Lung (tissue), 12 donors: ENCODE data around the gene SELENOS. TPM values are rescaled to one million over a fixed set of nuclear protein-coding genes. Genes with fewer than 3 reads are reported as not detected.

ENCODE experiments used
- ATAC-seq: fragments of 200-7000 bp; cut with Tn5 transposase; one replicate; pipeline ENCODE4 v1.9.1; 2020; ENCODE audit warnings: moderate number of reproducible peaks; ENCODE audit not compliant: insufficient read depth, low FRiP score
- DNase-seq, 3 donors: peaks; one replicate each; pipeline ENCODE4 v3.0.0-alpha.2; 2013 to 2017
- H3K27ac ChIP-seq, 2 donors: one replicate each; pipeline ENCODE4 v1.5.1; 2013; ENCODE audit warnings: mild to moderate bottlenecking in 2 of 2, moderate library complexity in 2 of 2, control low read depth in 1 of 2, inconsistent platforms in 1 of 2, low read depth in 1 of 2, low read length in 1 of 2
- H3K27me3 ChIP-seq, 3 donors: one replicate each; pipeline ENCODE4 v1.5.1; 2013; ENCODE audit warnings: low read length in 2 of 3; ENCODE audit not compliant: control insufficient read depth in 3 of 3, insufficient read depth in 3 of 3
- H3K36me3 ChIP-seq, 4 donors: one replicate each; pipeline ENCODE4 v1.5.1; 2013; ENCODE audit warnings: low read length in 4 of 4, mild to moderate bottlenecking in 1 of 4, moderate library complexity in 1 of 4; ENCODE audit not compliant: control insufficient read depth in 4 of 4, insufficient read depth in 4 of 4
- H3K4me1 ChIP-seq, 5 donors: one replicate each; pipeline ENCODE4 v1.5.1; 2013; ENCODE audit warnings: low read length in 5 of 5, mild to moderate bottlenecking in 2 of 5, moderate library complexity in 1 of 5; ENCODE audit not compliant: control insufficient read depth in 5 of 5, insufficient read depth in 5 of 5
- H3K4me3 ChIP-seq: one replicate; pipeline ENCODE4 v1.5.1; 2013; ENCODE audit warnings: mild to moderate bottlenecking, control low read depth, moderate library complexity
- H3K9ac ChIP-seq, 2 donors: one replicate each; pipeline ENCODE4 v1.5.1; 2013; ENCODE audit warnings: low read length in 2 of 2, control low read depth in 1 of 2; ENCODE audit not compliant: insufficient read depth in 1 of 2
- H3K9me3 ChIP-seq, 4 donors: one replicate each; pipeline ENCODE4 v1.5.1; 2013; ENCODE audit warnings: low read length in 3 of 4, mild to moderate bottlenecking in 1 of 4, moderate library complexity in 1 of 4; ENCODE audit not compliant: control insufficient read depth in 4 of 4, insufficient read depth in 3 of 4
- WGBS, 2 donors: extraction: QIAGEN DNeasy Blood & Tissue Kit; methylation state at CpG; one replicate each; pipeline ENCODE4 v1.1.7; 2013; 5-methylcytosine and 5-hydroxymethylcytosine counted together
- polyA plus RNA-seq, 2 donors: library from polyadenylated mRNA; stranded (reverse); fragments of 200-250 nt; gene quantifications; one replicate each; pipeline ENCODE4 v1.2.1, GENCODE V29; 2013
- total RNA-seq, 2 donors: library from RNA; depleted of rRNA in 1 of 2; stranded (reverse); fragments of >200 nt in 1 of 2; gene quantifications; one replicate each; pipeline ENCODE4 v1.2.1, GENCODE V29; 2014 to 2021
- TF ChIP-seq, protein P1 (sequence below): IDR thresholded peaks from 2 replicates; pipeline ENCODE4 v1.5.1; 2012; ENCODE audit warnings: mild to moderate bottlenecking; ENCODE audit errors: control extremely low read depth, extremely low read depth
- donor health status: control.
- donor health status: control.
- donor health status: Bipolar disorder and iron deficiency.
- donor health status: healthy.
- donor health status: DM: yes; HTN: yes; CAD: no.

The SELENOS gene
- total and polyA plus RNA-seq, 4 donors = 41.7 to 158 (median 81.9) TPM

DNA sequence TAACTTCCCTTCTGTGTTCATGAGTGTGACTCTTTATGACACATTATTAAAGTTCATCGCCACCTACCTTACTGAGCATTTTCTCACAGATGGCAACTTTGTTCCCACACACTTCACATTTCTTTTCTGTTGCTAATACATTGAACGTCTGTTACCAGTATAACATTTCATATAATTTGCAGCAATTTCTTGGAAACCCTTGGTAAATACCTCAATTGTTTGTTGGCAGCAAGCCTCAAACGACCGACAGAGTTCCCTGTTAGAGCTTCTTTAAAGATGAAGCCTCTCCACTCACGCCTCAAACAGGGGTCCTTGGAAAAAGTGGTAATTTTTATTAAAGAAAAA is 22.3 kb downstream of the SELENOS start:
- Histone ChIP-seq H3K36me3 (no peaks in the 10 kb centered on the region), H3K27me3 (no peaks in the 10 kb centered on the region), H3K4me1 (peaks cover 0 to 51% (median 14%) of the 10 kb centered on the region in 5 donors), H3K4me3 (no peak overlapping the region), H3K27ac (no peak overlapping the region), H3K9ac (no peak overlapping the region), H3K9me3 (peaks cover 0 to 2% (median 0%) of the 10 kb centered on the region in 4 donors)
- WGBS, 2 donors = 51 to 55% methylated on average over 5 of the region's 5 CpGs
- DNase-seq (peak; percentile 64 to 83 (median 82)), ATAC-seq (no peak)
- TF ChIP-seq, protein P1, sequence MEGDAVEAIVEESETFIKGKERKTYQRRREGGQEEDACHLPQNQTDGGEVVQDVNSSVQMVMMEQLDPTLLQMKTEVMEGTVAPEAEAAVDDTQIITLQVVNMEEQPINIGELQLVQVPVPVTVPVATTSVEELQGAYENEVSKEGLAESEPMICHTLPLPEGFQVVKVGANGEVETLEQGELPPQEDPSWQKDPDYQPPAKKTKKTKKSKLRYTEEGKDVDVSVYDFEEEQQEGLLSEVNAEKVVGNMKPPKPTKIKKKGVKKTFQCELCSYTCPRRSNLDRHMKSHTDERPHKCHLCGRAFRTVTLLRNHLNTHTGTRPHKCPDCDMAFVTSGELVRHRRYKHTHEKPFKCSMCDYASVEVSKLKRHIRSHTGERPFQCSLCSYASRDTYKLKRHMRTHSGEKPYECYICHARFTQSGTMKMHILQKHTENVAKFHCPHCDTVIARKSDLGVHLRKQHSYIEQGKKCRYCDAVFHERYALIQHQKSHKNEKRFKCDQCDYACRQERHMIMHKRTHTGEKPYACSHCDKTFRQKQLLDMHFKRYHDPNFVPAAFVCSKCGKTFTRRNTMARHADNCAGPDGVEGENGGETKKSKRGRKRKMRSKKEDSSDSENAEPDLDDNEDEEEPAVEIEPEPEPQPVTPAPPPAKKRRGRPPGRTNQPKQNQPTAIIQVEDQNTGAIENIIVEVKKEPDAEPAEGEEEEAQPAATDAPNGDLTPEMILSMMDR = no peak

DNA sequence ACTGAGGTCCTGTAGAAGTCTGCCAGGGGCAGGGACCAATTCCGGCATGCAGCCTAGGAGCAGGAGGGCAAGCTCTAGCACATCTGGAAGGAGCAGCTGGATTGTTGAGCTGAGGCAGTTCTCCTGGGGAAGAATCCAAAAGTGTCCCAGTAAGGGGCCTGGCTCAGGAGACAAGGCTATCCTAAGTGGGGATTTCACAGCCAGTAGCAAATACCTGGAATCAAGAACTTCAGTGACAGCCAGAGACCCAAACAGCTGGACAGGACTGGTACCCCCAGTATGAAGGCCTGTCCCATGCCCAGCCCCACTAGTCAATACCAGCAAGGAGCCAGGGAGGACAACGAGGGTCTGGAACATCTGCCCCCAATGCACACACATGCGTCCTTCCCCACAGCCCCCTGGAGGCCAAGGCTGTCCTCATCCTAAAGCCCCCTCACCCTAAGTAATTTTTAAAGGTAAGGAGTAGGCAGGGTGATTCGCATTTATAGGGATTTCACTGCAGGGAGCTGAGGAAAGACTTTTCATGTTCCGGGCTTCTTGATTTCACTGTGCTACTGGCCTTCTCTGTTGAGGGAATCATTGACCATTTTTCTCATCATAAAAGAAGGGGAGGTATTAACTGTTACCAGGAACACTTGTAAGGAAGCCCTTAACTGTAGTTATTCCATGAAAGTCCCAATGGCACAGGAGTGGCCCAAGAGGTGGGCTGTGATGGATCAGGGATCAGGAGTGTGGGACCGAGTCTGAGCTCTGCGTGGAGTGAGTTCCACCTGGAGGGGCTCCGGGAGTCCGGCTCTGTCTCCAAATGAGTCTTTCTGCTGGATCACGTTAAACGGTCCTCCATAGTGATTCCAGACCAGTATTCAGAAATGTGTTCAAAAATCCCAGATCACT is 22.9 kb downstream of the SELENOS start:
- no peak for ATAC-seq
- WGBS, 2 donors = 90 to 92% methylated on average over 11 of the region's 11 CpGs
- Histone ChIP-seq H3K36me3 (no peaks in the 10 kb centered on the region), H3K27ac (no peak overlapping the region), H3K4me1 (peaks cover 0 to 56% (median 14%) of the 10 kb centered on the region in 5 donors), H3K9ac (no peak overlapping the region), H3K4me3 (no peak overlapping the region), H3K27me3 (no peaks in the 10 kb centered on the region), H3K9me3 (peaks cover 0 to 2% (median 0%) of the 10 kb centered on the region in 4 donors)
- TF ChIP-seq, protein P1 = no peak
- no peak for DNase-seq

DNA sequence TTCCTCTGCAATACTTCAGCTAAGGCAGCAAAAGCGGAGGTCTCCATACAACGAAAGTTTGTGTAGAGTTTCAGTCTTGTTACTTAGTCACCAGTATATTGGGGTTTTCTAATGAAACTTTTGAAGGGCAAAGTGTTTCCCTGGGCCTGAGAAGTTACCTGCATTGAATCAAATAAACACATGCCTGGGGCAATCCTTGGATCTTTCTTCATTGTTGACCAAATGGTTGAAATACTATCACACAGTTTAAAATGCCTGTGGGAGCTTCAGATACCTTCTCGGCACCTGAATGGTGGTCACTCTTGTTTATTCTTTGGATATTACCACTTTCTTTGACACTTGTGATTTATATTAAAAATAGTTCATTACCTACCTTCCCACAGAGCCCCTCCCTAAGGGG is 24.4 kb downstream of the SELENOS start:
- peak overlapping the region; percentile 46 to 90 for H3K9ac ChIP-seq
- WGBS, 2 donors = 51 to 55% methylated on average over 3 of the region's 3 CpGs
- no peaks in the 10 kb centered on the region for H3K27me3 ChIP-seq
- no peaks in the 10 kb centered on the region for H3K36me3 ChIP-seq
- DNase-seq (no peak), ATAC-seq (no peak)
- H3K4me3 ChIP-seq = no peak overlapping the region
- H3K9me3 ChIP-seq = peaks cover 0 to 2% (median 0%) of the 10 kb centered on the region in 4 donors
- peak overlapping the region in 1 of 2 donors; percentile 94 for H3K27ac ChIP-seq
- TF ChIP-seq, protein P1 = no peak
- peaks cover 3 to 56% (median 14%) of the 10 kb centered on the region in 5 donors for H3K4me1 ChIP-seq
